Hematopoietic multipotent progenitor cell treated with erythropoietin and hydrocortisone succinate and interleukin-3 and kit ligand, for 15 days (in vitro differentiated cells): ENCODE data around the gene MGLL.
"Not testable (repeated sequence)": the region's sequence is repeated elsewhere in the genome, so short reads cannot be mapped to it uniquely, and the experiment has no call there.

Experiments used
- DNase-seq: peaks from one replicate; pipeline ENCODE4 v3.0.0-alpha.2; 2015; ENCODE audit warnings: low spot score

The MGLL gene

GRCh38 chr3:127707851-127708411 is 114.4 kb downstream of the MGLL start:
- DNase-seq = no peak

GRCh38 chr3:127706785-127707351 is 115.4 kb downstream of the MGLL start:
- DNase-seq = peak; percentile 50

DNA sequence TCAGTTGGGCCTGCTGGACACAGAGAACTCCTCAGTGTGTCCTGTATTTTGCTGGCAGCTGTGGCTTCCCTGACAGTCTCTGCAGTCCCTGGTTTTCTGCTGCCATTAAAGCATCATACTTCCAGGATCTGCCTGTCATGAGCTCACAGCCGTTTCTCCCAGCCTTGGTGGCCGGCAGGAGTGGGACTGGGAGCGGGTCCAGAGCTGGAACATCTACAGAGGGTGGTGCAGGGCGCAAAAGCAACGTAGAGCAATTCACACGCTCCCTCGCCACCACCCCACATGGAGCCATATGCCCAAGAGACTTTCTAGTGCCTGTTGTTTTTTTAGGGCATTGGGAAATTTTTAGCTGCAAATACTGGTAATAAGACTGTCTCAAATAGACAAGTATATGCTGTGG is 116.0 kb downstream of the MGLL start:
- DNase-seq = no peak

DNA sequence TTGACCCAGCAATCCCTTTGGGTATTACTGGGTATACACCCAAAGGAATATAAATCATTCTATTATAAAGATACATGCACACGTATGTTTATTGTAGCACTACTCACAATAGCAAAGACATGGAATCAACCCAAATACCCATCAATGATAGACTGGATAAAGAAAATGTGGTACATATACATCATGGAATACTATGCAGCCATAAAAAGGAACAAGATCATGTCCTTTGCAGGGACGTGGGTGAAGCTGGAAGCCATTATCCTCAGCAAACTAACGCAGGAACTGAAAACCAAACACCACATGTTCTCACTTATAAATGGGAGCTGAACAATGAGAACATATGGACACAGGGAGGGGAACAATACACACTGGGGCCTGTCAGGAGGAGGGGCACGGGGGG is 117.5 kb downstream of the MGLL start:
- not testable (repeated sequence) for DNase-seq

GRCh38 chr3:127702151-127702578 is 120.2 kb downstream of the MGLL start:
- peak; percentile 93 for DNase-seq

DNA sequence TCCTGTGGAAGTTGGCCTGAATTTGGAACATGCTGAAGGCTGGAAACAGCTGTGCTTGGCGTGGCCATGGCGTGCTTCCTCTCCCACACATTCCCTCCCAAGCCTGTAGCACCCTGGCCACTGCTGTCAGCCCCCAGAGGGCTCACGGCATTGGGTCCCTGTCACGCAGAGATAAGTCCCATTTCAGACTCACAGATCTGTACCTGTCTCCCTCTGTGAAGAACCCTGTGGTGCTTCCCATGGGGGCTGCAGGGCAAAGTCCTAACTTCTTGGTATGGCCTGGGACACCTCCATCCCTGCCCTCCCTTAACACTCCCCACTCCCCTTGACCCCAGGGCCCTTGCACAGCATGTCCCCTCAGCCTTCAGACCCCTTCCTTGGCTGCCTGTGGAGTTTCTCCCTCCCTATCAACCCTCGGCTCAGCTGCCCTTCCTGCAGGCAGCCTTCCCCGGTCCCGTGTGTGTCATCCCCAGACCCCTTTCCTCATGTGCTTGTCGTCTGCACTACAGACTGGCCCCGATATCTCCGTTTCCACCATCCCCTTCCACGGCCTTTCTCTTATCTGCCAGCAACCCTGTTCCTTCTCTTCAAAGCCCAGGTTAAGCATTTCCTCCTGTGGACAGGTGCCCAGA is 120.9 kb downstream of the MGLL start:
- peak; percentile 64 for DNase-seq

DNA sequence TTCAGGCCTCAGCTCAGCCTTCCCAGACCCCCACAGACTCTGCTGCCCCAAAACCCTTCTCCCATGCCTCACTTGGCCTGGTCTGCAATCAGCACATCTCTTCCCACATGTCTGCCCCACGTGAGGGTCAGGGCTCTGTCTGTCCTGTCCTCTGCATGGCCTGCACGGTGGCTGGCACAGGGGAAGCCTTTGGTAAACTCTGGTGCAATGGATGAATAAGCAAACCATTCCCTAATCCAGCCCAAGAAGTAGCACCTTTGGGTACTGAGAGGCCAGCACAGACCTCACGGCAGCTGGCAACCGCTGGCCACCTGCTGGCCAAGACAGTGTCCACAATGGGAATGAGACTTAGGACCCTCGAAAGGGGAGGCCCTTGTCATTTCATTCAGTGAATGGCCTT is 121.9 kb downstream of the MGLL start:
- DNase-seq = no peak

- DNase-seq = peak; percentile 39
Observed at GRCh38 chr3:127699416-127700300, 122.7 kb downstream of the MGLL start.

GRCh38 chr3:127698691-127699415 is 123.5 kb downstream of the MGLL start:
- no peak for DNase-seq

- no peak for DNase-seq
Observed at GRCh38 chr3:127698286-127698685, 124.0 kb downstream of the MGLL start.

- DNase-seq = peak; percentile 86
Observed at GRCh38 chr3:127697551-127698240, 124.6 kb downstream of the MGLL start.

DNA sequence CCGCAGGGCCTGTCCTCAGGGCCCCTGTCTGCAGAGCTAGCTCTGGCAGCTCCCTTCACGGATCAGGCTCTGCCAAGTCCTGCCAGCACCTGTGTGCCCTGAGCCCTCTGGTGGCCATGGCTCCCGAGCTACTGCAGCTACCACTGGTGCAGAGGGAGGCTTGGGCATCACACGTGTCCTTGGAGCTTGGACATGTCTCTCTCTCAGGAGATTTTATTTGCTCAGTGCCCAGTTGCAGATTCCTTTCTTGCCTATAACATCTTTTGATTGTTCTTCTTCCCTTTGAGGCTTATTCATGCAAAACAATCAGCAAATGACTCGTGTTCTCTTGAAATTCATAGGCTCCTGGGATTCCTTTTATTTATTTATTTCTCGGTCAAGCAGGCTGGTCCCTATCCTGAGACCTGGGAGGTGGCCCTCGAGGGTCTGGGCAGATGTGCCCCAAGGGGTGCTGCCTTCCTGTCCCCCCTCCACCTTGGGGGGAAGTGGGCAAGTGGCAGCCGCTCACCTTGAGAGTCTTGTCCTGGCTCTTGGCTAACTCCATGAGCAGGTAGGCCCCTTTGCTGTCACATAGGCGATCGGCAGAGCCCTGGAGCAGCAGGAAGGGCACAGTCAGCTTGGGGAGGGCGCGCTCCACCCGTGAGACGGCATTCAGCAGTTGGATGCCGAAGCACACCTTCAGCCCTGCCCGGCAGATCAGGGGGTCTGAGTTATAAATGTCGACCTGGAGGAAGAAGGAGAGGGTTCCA is 127.7 kb downstream of the MGLL start:
- DNase-seq = peak; percentile 64

- no peak for DNase-seq
Observed at GRCh38 chr3:127693336-127693843, 128.9 kb downstream of the MGLL start.

GRCh38 chr3:127692501-127693335 is 129.6 kb downstream of the MGLL start:
- no peak for DNase-seq

DNA sequence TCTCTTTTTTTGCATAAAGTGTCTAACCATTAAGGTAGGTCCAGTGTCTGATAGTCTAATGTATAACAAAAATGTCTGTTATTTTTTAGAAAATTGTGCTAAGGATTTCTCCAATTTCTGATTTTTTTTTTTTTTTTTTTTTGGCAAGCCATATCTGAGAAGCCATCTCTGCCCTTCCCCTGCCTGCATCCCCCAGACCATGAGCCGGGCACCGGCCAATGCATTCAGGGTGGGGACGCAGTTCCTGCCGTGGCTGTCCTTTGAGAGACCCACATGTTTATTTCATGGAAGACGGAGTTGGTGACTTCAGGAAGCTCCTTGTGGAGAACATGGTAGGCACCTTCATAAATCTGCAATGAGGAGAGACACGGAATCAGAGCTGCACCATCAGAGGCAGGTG is 130.3 kb downstream of the MGLL start:
- no peak for DNase-seq

DNA sequence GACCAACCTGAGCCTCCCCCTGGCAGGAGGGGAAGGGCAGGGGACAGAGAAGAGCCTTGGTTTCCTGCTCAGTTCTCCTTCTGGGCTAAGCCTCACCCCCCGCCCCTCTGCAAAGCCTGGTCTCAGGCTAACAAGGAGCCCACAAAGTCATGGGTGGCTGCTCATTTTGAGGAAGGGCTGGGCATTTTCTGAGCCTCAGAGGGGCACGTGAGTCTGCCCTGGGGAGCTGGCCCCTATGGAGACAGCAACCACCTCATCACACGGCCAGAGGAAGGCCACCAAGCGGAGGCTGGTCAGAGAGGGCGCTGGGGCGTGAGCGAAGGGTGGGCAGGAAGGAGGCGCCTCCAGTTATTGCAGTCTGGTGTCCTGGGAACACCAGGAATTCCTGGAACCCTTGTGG is 130.8 kb downstream of the MGLL start:
- DNase-seq = no peak

- DNase-seq = peak; percentile 56
Observed at GRCh38 chr3:127690823-127691452, 131.4 kb downstream of the MGLL start.

DNA sequence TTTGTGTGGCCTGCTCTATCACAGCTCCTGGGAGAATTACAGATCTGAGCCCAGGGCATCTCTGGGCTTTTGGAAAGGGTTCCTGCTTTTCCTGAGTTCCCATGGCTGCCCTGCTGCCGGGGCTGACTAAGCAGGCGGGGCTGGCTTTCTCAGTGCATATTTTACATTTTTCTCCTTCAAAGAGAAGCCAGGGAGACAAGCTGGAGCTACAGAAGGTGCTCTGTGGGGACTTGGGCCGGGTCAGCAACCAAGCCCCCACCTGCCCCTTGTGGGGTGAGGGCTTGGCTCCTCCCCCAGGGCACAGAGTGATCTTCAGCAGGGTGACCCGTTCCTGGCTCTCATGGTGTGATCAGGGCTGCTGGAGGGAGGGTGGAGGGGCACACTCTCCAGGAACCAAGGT is 132.2 kb downstream of the MGLL start:
- no peak for DNase-seq

DNA sequence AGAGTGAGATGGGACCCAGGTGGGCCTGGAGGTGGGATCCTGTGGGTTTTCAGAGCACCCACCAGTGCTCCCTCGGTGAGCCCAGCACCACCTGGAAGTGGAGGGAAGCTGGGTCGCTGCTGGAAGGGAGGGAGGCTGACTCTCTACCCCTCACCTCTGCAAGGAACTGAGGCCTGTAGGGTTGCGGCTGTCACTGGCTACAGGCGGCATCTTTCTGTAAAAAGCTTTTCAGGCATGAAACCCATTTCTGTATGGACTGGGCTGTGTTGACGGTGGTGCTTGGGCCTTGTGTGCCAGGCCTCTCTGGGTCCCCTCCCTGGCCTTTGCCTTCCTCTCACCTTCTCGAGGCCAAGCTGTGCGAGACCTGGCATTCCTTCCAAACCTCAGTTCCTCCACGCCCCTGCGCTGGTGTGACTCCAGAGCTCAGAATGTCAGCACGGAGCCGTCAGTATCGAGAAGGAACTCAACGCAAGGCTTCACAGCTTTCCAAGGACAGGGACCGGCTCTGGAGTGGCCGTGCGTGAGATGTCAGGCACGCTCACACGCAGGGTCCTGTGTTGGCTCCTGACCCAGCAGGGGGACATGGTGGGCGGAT is 133.0 kb downstream of the MGLL start:
- DNase-seq = no peak
